Activated T-cell treated with anti-CD3 and anti-CD28 coated beads, Interleukin-2, amount 50 U/mL, for 4 hours (primary cell): ENCODE measurements around the gene CDKN2B-AS1. TPM values are rescaled to one million over a fixed set of nuclear protein-coding genes. Genes with fewer than 3 reads are reported as not detected.

Source experiments
- ATAC-seq, 2 donors: fragments of 200-7000 bp; cut with Tn5 transposase; one replicate each; pipeline ENCODE4 v1.10.0; 2021
- DNase-seq: peaks from one replicate; pipeline ENCODE4 v3.0.0-alpha.2; 2020
- H3K27me3 Mint-ChIP-seq: one replicate; pipeline ENCODE4 v1.8.0; 2021; ENCODE audit warnings: low read depth, mixed read lengths
- H3K36me3 Mint-ChIP-seq: one replicate; pipeline ENCODE4 v1.8.0; 2022; ENCODE audit warnings: mixed read lengths; ENCODE audit not compliant: insufficient read depth
- H3K4me1 Mint-ChIP-seq: one replicate; pipeline ENCODE4 v1.8.0; 2021; ENCODE audit warnings: low read depth, mixed read lengths
- H3K4me3 Mint-ChIP-seq: one replicate; pipeline ENCODE4 v1.8.0; 2021; ENCODE audit warnings: mild to moderate bottlenecking, moderate library complexity, mixed read lengths
- H3K9me3 Mint-ChIP-seq: one replicate; pipeline ENCODE4 v1.8.0; 2021; ENCODE audit warnings: mixed read lengths
- total RNA-seq, 3 donors: library from RNA; stranded (reverse); gene quantifications; one replicate each; pipeline ENCODE4 v1.2.1, GENCODE V29; 2021

CDKN2B-AS1 gene
- total RNA-seq, 3 donors from 2014 or later: 0.60 TPM; not detected in 2

DNA sequence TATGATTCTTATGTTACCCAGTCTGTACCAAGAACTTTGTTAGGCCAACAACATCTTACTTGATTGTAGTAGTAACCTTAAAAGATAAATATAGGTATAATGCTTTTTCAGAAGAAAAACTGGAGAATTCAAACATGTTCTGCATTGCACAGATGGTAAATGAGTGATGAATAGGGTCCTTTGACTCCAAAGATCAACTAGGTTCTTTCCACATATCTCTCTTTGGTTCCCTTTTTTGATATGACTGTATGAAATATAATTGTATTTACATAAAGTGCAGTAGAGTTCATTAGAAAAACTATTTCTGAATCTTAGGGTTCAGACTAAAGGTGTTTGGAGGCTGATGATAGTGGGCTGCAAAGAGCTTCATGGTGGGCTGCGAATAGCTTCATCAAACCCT lies 165.0 kb downstream of the CDKN2B-AS1 start:
- ATAC-seq (no peak), DNase-seq (no peak)
- Mint-ChIP-seq H3K9me3 (no peaks in the 10 kb centered on the region), H3K27me3 (peaks cover 2% of the 10 kb centered on the region), H3K4me1 (peaks cover 9% of the 10 kb centered on the region), H3K36me3 (no peaks in the 10 kb centered on the region), H3K4me3 (no peak overlapping the region)

DNA sequence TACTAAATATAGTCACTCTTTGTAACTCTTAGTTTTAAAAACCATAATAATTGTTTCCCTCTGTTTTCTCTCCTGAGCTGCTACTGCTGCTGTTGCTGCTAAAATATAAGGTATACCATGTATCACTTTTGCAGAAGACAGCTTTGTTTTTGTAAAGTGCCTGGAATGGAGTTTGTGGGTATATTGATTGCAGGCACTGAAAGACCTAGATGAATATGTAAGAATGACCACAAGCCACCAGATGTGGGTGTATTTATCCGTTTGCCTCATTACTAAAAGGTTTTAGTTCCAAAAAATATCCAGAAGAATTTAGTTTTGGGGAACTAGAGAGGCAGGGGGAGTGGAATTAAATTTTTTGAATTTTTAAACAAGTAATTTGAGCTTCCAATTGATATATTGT lies 165.6 kb downstream of the CDKN2B-AS1 start:
- Mint-ChIP-seq H3K9me3 (no peaks in the 10 kb centered on the region), H3K36me3 (no peaks in the 10 kb centered on the region), H3K4me3 (no peak overlapping the region), H3K27me3 (peaks cover 2% of the 10 kb centered on the region), H3K4me1 (peaks cover 9% of the 10 kb centered on the region)
- ATAC-seq (no peak), DNase-seq (no peak)

DNA sequence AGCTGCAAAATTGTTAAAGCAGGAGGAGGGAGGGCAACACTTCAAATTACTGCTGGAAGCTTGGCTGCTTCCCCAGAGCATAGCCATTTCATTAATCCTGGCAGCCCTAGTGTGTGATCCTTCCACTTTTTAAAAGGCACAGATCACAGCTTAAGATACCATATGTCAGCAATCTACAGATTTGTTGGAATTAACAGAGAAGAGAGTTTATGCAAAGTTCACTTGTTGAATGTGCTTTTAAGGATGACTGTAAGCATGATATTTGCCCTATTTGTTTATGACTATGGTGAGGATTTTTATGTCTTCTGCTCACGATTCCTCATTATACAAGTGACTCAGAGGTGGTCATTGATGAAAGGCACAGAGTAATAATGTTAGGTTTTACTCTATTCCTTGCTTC lies 170.6 kb downstream of the CDKN2B-AS1 start:
- DNase-seq (no peak), ATAC-seq (no peak)
- H3K4me1 Mint-ChIP-seq: peaks cover 2% of the 10 kb centered on the region
- peaks cover 4% of the 10 kb centered on the region for H3K27me3 Mint-ChIP-seq
- H3K9me3 Mint-ChIP-seq: no peaks in the 10 kb centered on the region
- H3K36me3 Mint-ChIP-seq: no peaks in the 10 kb centered on the region
- H3K4me3 Mint-ChIP-seq: no peak overlapping the region

DNA sequence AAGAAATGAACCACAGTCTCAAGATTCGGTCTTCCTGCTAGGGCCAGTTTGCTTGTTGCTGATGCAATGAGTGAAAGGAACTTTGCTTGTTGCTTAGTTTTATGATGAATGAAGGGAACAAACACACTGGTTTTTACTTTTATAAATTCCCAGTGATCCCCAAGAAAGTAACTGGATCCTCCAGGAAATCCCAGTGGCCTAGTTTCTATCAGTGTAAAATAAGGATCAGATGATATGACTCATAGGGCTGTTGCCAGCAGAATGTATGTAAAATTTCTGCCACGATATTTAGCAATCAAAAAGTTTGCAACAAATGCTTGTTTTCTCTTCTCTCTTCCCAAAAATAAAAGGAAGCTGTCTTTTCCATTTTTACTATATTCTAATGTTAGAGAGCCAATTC lies 174.7 kb downstream of the CDKN2B-AS1 start:
- H3K36me3 Mint-ChIP-seq: no peaks in the 10 kb centered on the region
- peaks cover 2% of the 10 kb centered on the region for H3K27me3 Mint-ChIP-seq
- H3K9me3 Mint-ChIP-seq: no peaks in the 10 kb centered on the region
- no peak for DNase-seq
- ATAC-seq: no peak
- H3K4me1 Mint-ChIP-seq: no peaks in the 10 kb centered on the region
- no peak overlapping the region for H3K4me3 Mint-ChIP-seq

DNA sequence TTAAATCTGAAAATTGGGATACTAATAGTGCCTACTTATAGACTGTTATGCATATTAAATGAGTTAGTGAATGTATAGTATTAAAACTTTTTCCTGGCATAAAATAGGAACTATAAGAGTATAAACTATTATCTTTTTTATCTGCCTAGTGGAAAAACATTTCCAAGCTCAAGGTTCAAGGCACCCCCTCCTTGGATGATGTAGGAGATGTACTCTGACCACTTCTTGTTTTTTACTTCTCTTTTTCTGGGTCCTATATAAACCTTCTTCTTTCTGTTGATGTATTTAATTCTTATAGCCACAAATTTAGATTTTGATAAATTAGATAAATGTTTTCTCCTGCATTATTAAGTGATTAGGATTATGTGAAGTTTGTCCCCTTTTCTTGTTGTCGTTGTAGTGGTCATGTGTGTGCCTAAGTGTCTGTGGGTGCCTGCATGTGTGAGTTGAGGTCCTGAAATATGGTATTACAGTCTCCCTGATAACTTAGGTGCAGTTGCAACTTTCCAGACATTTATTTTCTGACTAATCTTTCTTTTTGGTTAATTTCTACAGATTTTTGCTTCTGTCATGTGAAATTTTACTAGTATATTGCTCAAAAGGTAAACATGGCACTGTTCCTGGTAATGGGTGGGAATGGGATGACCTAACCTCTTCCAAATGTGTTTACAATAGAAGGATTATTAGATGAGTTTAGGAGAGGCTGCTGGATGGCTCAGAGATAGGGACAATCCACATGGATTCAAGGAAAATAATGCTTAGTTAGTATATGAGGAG lies 175.3 kb downstream of the CDKN2B-AS1 start:
- Mint-ChIP-seq H3K4me3 (no peak overlapping the region), H3K9me3 (no peaks in the 10 kb centered on the region), H3K4me1 (no peaks in the 10 kb centered on the region), H3K36me3 (no peaks in the 10 kb centered on the region), H3K27me3 (peaks cover 2% of the 10 kb centered on the region)
- ATAC-seq (no peak), DNase-seq (no peak)

Other genes with a start within 250 kb of the CDKN2B-AS1 start
- gene MTAP, start 192.2 kb upstream of the CDKN2B-AS1 start, total RNA-seq: 10 to 100 TPM; 73.2 to 78.1 (median 76.3) TPM
- 1 to 10 TPM; 1.2 to 2.7 (median 1.4) TPM for gene CDKN2A, start 399 bp upstream of the CDKN2B-AS1 start, total RNA-seq
- gene CDKN2B, start 14.5 kb downstream of the CDKN2B-AS1 start, total RNA-seq: under 1 TPM in 2 of 3 donors, not detected in 1; 0.16 to 0.40 TPM